SK-N-MC (cell line): ENCODE data around the gene KRTAP19-6.

ENCODE experiments used
- EZH2 ChIP-seq: fragments of 200-600 bp; sonication (generic); IDR thresholded peaks from one replicate; pipeline ENCODE4 v1.6.1; 2017; ENCODE audit warnings: antibody characterized with exemption
- POLR2AphosphoS5 ChIP-seq: IDR thresholded peaks from 2 replicates; pipeline ENCODE4 v1.6.1; 2012; ENCODE audit warnings: mild to moderate bottlenecking, low read depth, low read length, borderline replicate concordance

DNA sequence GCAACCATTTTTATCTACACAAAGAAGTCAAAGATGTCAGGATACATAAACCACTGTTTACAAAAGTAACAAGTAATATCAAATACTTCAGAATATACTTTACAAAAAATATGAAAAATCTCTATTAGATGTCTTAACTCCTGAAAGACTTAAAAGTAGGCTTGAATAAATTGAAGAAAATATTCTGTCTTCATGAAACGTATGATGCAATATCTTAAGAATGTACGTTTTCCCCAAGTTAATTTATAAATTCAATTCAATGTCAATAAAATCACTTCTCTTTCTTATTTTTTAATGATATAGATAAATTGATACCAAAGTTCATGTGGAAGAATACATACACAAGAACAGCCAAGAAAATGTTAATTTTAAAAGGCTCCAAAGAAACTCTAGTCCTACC lies 13.4 kb upstream of the KRTAP19-6 start:
- TF ChIP-seq EZH2: no peak
- TF ChIP-seq POLR2AphosphoS5: no peak
